DMS114 treated with DMSO at 0.1 percent for 48 hours (cell line): ENCODE measurements around the gene VTI1A.

Experiments
- DNase-seq: peaks from one replicate; lab custom pipeline; 2025; ENCODE audit not compliant: unreplicated experiment; lab: John Stamatoyannopoulos, UW

The VTI1A gene

DNA sequence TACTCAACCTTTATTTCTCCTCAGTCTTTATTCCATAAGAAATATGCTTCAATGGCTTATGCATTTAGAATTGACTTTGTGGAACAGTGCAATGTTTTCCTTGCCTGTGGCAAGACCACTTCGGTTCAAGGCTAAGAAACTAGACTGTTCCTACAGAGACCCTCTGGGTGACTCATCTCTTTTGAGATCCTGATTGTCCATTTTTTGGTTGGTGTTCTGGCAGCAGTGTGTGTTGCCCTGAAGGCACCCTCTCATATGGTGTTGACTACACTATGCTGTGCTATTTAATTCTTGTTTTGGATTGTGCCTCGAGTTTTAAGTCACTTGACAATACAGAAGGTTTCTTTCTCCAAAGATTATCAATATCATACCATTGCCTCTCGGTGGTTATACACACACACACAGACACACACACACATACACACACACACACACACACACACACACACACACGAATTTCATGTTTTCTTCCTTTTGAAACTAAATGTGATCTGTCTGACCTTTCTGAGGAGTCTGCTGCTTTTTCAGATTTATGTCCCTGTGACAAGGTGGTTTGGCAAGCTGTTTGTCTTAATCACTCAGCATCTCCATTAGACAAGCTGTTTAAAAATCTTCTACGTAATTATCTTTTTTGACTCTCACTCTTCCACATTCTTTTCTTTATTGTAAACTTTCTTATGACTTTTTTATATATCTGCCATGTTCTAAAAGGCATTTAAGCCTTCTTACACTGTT is 187.2 kb downstream of the VTI1A start:
- no peak for DNase-seq

DNA sequence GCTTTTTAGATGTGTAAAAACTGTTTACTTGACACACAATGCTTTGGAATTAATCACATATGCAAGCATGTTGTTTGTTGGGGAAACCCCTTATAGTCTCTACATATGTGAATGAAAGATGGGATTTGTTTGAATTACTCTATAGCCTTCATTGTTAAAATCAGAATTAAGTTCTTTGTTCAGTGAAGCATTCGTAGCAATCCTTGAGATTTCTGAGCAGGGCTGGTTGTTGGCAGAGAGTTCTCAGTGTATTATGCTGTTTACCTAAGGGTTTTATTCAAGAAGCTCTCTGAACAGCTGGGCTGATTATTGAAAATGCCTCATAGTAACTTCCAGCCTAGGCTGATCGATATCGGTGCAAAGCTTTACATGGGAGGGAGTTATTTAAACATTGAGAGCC is 190.9 kb downstream of the VTI1A start:
- DNase-seq, result no peak

DNA sequence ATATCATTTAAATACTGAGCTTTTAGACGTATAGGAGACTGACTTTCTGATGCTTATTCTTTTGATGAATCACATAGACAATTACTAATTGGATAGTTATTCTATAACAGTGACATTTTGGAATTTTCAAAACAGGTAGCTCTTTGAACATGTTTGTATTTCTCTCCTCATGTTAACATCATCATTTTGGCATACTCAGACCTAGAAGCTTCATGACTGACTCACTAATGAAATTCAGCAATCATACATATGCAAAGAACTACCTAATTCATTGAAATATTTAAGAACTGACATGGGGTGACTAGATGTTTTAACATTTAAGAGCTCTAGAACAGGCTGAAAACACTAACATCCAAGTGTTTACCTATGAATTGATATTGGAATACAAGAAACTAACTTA is 192.3 kb downstream of the VTI1A start:
- no peak for DNase-seq

DNA sequence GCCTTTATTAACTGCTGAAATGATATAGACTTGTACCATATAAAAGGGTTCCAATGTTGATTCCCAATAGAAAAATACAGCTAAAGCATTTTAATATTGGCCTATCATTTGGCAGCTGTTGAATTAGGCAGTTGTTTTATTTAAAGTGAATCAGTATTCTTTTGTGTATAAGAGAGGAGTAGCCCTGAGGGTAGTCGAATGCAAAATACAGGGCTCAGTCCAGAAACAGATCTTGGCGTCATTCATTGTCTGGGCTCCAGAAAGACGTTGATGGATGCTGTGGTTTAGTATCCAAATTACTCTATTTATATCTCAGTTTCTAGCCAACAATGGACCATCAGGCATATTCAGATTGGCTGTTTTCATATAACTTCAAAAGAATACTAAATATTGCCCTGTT is 193.6 kb downstream of the VTI1A start:
- no peak for DNase-seq

DNA sequence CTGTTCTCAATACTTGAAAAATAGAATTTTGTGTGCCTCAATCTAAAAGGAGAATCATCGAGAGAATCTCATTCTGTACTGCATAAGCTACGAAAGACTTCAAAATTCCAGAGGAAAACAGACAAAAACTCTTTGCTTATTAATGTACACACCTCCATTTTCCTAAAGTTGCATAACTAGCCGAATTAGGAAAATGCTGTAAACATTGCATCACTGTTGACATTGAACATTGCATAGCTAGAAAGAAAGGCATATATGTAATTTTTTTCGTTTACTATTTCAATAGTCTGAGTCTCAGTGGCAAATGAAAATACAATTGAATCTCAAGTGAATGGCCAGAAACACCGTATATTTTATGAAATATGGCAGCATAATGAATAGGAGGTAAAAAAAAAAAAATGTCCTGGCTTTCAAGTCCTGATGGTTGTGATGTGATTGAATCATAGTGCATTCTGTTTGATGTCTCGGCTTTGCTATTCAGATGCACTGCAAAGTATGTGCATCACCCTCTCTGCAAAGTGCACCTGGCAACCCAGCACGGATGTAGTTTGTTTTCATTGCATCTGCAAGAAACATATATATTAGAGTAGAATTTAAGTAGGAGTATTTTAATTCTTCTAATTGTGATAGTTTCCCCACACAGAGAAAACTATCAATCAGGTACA is 196.7 kb downstream of the VTI1A start:
- no peak for DNase-seq

DNA sequence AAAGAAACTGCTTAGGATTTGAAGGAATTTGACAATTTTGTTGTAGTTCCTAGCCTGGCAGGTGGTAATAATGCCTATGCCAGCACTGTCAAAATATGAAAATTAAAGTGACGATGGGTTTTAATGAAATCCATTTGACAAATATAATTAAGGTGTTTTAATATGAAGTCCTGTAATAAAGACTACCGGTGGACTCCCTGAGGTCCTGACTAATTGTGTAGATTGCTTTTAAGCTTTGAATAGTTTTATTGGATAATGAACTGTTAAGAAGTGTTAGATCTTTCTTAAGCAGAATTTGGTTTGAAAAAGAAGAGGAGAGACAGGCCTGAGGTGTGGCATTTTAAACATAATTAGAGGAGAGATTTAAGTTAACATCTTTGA is 197.2 kb downstream of the VTI1A start:
- DNase-seq, result no peak

DNA sequence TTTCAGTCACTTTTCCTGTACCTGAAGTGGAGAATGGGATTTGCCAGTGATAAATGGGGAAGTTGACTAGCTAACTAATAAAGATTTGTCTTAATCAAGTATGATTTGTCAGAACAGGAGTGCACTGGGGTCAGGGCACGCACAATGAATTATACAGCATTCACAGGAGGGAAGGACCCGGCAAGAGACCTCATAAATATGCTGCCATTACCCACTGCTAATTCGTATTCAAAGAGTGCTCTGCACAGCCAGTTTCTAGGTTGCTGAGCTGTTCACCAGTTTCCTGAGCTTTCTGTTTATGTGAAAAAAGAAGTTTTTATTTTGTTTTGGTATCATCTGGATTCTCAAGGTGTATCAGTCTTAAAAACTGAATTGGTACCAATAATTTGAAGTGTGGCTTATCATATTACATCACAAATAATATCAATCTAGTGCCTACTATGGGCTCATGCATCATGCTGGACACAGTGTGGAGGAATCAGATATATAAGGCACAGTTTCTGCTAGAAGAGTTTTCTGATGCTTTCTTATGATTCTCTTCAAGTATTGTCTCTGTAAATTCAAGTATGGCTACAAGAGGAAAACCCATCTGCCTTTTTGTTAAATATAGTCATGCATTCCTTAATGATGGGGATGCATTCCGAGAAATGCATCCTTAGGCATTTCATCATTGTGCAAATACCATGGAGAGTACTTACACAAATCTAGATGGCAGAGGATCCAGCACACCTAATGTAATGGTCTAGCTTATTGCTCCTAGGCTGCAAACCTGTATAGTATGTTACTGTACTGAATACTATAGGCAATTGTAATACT is 202.2 kb downstream of the VTI1A start:
- no peak for DNase-seq

DNA sequence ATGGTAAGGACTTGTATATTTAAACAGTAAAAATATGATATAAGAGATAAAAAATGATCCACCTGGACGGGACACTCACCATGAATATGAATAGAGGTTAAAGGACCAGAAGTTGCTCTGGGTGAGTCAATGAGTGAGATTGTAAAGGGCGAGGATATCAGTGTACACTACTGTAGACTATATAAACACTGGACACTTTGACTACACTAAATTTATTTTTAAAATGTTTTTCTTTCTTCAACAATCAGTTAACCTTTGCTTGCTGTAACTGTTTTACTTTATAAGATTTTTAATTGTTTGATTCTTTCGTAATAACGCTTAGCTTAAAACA is 202.8 kb downstream of the VTI1A start:
- no peak for DNase-seq

DNA sequence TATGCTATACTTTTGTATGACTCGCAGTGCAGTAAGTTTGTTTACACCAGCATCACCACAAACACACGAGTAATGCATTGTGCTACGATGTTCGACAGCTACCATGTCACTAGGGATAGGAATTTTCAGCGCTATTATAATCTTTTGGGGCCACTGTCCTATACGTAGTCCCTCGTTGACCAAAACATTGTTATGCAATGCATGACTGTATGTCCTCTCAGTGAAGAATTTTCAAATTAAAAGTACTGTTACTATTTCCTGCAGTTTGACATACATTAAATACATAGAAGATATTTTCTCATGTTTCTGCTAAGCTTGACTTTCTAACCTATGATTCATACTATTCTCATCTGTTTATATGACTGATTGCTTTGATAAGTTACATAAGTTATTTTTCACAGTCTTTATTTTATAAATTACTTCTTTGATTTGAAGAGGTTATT is 203.6 kb downstream of the VTI1A start:
- no peak for DNase-seq

DNA sequence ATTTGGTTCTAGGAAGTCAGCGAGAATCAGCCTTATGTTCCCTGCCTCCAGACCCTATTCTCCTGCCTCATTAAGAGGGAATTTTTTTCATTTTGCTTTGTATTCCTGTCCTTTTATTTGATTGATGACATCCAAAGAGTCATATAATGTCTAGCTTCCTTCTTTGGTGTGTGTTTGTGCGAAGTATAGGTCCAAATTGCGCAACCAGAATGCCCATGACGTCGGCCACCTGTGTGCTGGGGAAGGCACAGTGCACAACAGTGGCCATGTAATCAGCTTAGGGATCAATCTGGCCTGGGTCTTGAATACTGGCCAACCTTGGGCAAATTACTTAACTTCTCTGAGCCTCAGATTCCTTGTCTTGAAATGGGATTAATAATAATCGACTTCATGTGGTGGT is 206.2 kb downstream of the VTI1A start:
- DNase-seq, result no peak

DNA sequence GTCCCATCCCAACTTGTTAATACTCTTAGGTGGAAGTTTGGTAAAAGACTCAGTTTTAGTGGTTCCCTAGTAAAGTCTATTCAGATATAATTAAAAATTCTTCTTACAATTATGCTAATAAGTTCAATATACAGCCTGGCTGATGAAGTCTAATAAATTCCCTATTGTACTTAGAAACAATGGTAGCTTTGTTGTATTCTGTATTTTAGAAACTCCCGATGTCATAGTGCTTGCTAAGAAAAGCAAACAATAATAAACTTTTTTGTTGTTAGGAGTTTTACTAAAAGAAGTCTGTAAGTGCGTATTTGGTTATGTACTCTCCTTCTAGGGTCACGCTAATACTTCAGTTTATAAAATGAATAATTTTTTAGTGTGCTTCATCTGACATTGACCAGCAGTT is 206.8 kb downstream of the VTI1A start:
- no peak for DNase-seq

DNA sequence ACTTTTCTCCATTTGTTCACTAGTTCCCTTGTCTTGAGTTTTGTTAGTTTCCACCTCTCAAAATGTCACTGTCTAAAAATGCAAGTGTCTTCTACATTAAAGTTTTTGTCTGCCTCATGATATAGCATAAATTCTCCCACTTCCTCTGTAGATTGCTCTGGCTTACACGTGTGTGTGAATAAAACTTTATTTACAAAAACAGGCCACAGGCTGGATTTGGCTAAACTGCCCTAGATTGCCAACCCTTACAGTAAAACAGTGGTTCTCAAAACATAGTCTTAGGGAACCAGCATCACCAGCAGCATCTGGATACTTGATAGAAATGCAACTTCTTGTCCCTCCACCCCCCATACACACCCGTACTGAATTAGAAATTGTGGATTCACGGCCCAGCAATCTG is 207.8 kb downstream of the VTI1A start:
- DNase-seq, result no peak

DNA sequence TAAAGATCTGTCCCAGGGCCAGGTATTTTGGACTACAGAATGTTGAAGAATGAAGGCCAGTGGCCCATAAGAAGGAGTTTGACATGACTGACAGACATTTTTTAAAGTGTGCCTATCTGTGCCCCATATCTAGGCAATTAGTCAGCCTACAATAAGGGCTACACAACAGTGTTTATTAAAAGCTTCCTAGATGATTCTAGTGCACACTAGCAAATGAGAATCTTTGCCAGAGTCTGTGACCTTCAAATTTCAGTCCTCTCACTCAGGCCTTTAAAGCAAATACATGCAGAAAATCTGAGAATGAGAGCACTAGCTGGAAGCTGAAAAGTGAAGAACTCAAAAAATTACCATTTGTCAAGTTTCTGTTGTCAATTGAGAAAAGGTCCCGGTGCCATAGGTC is 208.7 kb downstream of the VTI1A start:
- DNase-seq, result no peak

DNA sequence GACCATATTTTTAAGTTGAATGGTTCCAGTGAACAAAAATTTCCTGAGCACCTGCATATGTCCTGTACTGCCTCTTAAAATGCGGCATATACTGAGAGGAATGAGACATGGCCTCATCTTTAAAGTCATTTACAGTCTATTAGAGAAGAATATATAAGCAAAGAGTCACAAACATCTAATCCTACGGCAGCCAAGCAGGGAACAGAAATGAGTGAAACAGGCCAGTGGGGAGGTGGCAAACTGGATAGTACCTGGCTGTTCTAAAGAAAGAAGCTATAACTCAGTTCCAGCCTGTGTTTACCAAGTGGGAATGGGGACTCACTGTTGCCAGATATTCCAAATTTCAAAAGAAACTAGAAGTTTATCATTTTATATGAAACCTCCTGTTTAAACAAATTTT is 211.4 kb downstream of the VTI1A start:
- DNase-seq, result no peak

DNA sequence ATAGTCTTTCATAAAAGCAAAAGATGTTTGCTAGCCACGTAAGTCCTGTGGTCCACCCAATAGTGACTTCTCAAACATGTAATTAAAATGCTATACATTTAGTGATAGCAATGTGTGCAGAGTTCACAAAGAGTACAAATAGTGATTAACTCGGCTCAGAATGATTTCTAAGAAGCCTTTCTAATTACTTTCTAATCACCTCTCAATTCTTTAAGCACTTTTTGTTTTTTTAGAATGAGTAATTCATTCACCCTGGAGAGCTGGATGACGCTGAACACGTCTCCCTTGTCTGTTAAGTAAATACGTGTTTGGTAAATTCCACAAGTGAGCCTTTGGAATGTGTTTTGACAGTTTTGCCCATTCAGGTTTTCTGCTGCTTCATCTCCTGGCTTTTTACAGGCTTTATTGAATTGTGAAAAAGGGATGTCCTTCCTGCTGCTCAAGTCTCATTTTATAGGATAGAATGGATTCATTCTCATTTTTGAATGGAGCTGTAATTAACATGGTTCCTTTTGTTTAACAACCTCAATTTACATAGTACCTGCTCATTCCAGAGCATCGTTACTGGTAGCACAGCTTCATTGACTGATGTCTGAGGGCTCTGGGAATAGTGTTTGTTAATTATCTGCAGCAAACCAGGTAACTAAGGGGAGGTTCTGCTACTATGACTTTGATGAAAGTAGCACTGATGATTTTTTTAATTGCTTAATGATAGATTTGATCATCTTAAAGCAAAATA is 212.1 kb downstream of the VTI1A start:
- DNase-seq, result no peak

DNA sequence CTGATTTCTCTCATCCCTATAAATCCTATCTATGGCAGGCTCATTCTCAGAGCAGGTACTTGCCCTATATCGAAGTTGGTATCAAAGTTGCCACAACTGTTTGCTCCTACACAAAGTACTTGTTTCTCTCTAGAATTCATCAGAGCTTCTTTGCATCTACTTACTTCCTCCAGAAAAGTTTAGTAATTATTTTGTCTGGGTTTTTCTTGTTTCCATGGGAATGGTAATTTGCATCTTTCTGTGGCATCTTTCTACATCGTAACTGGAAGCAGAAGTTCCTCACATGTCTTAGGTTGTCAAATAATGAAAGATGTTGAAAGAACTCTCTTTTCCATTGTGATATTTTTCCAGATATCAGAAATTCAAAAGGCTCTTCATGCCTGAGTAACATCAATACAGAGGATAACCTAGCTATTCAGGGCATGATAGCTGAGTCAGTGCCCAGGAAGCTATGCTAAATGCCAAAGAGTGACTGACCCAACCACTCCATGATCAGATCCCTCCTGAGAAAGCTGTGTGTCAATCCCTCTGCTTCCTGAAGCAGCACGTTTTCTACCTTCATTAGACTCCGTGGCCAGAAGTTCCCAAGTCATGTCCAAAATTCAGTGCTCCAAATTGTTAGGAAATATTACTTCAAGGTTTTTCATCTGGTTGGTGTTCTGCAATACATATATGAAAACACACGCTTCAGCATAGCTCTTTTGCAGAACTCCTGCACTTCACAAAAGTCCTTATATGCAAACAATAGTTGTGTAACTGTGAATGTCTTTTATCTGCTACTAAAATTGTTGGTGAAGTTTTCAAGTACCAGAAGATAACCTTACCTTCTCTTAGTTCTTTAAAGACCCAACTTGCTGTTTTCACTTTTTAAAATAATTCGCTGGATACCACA is 216.5 kb downstream of the VTI1A start:
- DNase-seq, result no peak

DNA sequence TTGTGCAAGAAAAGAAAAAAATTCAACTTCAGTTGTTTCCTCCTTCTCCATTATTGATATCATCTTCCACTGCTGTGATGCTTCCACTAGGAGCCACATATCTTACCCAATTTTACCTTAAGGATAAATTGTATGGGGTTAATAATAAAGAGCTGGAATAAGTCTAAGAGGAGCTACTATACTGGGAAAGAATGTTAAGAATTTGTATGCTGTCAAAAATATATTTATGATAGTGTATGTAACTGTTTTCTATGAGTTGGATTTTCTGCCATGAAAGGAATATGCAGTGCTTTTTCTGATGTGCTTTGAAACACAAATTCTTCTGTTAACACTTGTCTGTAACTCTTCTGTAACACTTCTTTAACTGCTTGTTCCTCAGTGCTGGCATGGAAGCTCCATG is 219.1 kb downstream of the VTI1A start:
- no peak for DNase-seq

DNA sequence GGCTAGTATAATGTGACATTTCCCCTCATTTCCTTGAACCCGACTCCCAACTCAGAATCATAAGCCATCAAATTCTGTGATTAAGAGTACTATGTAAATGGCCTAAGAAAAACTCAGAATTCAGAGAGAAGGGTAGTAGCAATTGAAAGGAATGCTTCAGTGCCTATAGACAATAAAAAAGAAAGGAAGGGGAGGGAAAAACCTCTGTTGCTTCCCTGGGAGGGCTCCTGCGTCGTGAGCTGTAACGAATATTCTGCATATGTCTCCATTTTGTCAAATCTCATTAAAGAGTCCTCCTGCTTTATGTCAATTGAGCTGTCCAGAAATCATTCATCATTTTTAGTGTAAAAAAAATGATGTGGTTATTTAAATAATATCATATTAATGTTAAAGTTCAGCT is 223.0 kb downstream of the VTI1A start:
- DNase-seq, result no peak

DNA sequence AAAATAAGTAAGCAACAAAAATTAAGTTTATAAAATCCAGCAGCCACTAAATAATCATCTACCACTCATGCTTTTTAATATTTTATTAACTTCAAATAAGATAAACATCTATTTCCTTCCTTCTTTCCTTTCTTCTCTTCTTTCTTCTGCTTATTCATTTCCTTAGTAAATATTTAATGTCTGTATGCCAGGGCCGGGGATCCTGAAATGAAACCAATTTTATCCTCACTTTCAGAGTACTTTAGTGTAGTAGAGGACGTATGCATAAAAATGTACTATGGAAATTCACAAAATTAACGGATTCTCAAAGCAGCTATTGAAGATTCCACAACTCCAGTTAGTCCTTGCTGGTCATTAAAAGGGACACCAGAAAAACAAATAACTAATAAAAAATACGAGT is 224.7 kb downstream of the VTI1A start:
- DNase-seq, result no peak

DNA sequence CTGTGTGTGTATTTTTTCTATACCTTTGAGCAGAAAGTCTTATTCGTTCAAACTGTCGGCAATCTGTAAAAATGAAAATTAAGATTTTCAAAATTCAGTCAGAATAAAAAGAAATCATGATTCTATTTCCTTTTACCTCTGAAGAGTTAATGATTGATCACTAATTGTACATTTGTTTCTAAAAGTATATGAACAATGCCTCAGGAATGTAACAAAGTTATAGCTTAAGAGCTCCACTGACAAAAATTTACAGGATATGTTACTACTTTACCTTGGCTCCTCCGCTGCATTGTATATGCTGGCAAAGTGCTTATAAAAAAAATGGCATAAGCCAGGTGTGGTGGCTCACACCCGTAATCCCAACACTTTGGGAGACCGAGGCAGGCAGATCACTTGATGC is 225.7 kb downstream of the VTI1A start:
- no peak for DNase-seq
